ENCODE measurements around the gene CTDSP2.
"Not testable (repeated sequence)": the region's sequence is repeated elsewhere in the genome, so short reads cannot be mapped to it uniquely, and the experiment has no call there.

The CTDSP2 gene

GRCh38 chr12:57846577-57847319, at the start of gene CTDSP2:
Gene CTDSP2 (minus strand): TSS chr12:57846729. CDS start chr12:57846435, 294 bp downstream.
- DNase-seq, result peak; percentile 98

- no peak for DNase-seq
Observed at GRCh38 chr12:57896115-57896433, 49.5 kb upstream of the CTDSP2 start.

GRCh38 chr12:57895389-57896114, 49.0 kb upstream of the CTDSP2 start:
- DNase-seq, result no peak

- DNase-seq, result peak; percentile 70
Observed at GRCh38 chr12:57894399-57895292, 48.1 kb upstream of the CTDSP2 start.

GRCh38 chr12:57893431-57894353, 47.2 kb upstream of the CTDSP2 start:
- DNase-seq, result no peak

GRCh38 chr12:57892232-57892972, 45.9 kb upstream of the CTDSP2 start:
- DNase-seq, result no peak

- no peak for DNase-seq
Observed at GRCh38 chr12:57891542-57892228, 45.2 kb upstream of the CTDSP2 start.

- no peak for DNase-seq
Observed at GRCh38 chr12:57890191-57891115, 43.9 kb upstream of the CTDSP2 start.

- DNase-seq, result peak; percentile 53
Observed at GRCh38 chr12:57889500-57889989, 43.0 kb upstream of the CTDSP2 start.

- peak; percentile 85 for DNase-seq
Observed at GRCh38 chr12:57888409-57889157, 42.1 kb upstream of the CTDSP2 start.

- DNase-seq, result no peak
Observed at GRCh38 chr12:57887631-57888408, 41.3 kb upstream of the CTDSP2 start.

- not testable (repeated sequence) for DNase-seq
Observed at GRCh38 chr12:57886964-57887363, 40.4 kb upstream of the CTDSP2 start.

- DNase-seq, result peak; percentile 14
Observed at GRCh38 chr12:57886542-57886941, 40.0 kb upstream of the CTDSP2 start.

- no peak for DNase-seq
Observed at GRCh38 chr12:57885207-57885606, 38.7 kb upstream of the CTDSP2 start.

- DNase-seq, result no peak
Observed at GRCh38 chr12:57883700-57884099, 37.2 kb upstream of the CTDSP2 start.

- no peak for DNase-seq
Observed at GRCh38 chr12:57883057-57883456, 36.5 kb upstream of the CTDSP2 start.

- DNase-seq, result no peak
Observed at GRCh38 chr12:57882575-57882974, 36.0 kb upstream of the CTDSP2 start.

GRCh38 chr12:57881475-57881874, 34.9 kb upstream of the CTDSP2 start:
- DNase-seq, result no peak

Data from NCI-H510A (cell line).